HG03135 (cell line): ENCODE measurements around the gene CELF4.

Experiments used
- ATAC-seq: cut with Tn5 transposase; IDR thresholded peaks from one replicate; pipeline ENCODE4 v1.9.1; 2021; ENCODE audit warnings: mild to moderate bottlenecking, moderate library complexity; ENCODE audit not compliant: unreplicated experiment

CELF4 gene

GRCh38 chr18:37497853-37498518 is 67.6 kb downstream of the CELF4 start:
- no peak for ATAC-seq

- no peak for ATAC-seq
Measured at GRCh38 chr18:37496568-37496967, 69.0 kb downstream of the CELF4 start.

GRCh38 chr18:37495354-37495753 is 70.2 kb downstream of the CELF4 start:
- no peak for ATAC-seq

- no peak for ATAC-seq
Measured at GRCh38 chr18:37494406-37494805, 71.2 kb downstream of the CELF4 start.

GRCh38 chr18:37493352-37493935 is 72.2 kb downstream of the CELF4 start:
- no peak for ATAC-seq

GRCh38 chr18:37492952-37493351 is 72.6 kb downstream of the CELF4 start:
- no peak for ATAC-seq

- ATAC-seq: no peak
Measured at GRCh38 chr18:37491526-37491925, 74.1 kb downstream of the CELF4 start.

- no peak for ATAC-seq
Measured at GRCh38 chr18:37489998-37490397, 75.6 kb downstream of the CELF4 start.

- ATAC-seq: no peak
Measured at GRCh38 chr18:37489011-37489410, 76.6 kb downstream of the CELF4 start.

- no peak for ATAC-seq
Measured at GRCh38 chr18:37487400-37487867, 78.2 kb downstream of the CELF4 start.

- ATAC-seq: no peak
Measured at GRCh38 chr18:37486848-37487247, 78.8 kb downstream of the CELF4 start.

GRCh38 chr18:37484983-37485834 is 80.4 kb downstream of the CELF4 start:
- ATAC-seq: no peak

- no peak for ATAC-seq
Measured at GRCh38 chr18:37483984-37484819, 81.4 kb downstream of the CELF4 start.

GRCh38 chr18:37483221-37483971 is 82.2 kb downstream of the CELF4 start:
- no peak for ATAC-seq

- no peak for ATAC-seq
Measured at GRCh38 chr18:37482433-37482832, 83.2 kb downstream of the CELF4 start.

GRCh38 chr18:37482002-37482401 is 83.6 kb downstream of the CELF4 start:
- no peak for ATAC-seq

- no peak for ATAC-seq
Measured at GRCh38 chr18:37481491-37481890, 84.1 kb downstream of the CELF4 start.

- no peak for ATAC-seq
Measured at GRCh38 chr18:37481072-37481471, 84.5 kb downstream of the CELF4 start.

GRCh38 chr18:37476611-37477295 is 88.8 kb downstream of the CELF4 start:
- ATAC-seq: no peak

GRCh38 chr18:37476182-37476581 is 89.4 kb downstream of the CELF4 start:
- no peak for ATAC-seq
